Caki2 (cell line): Measurements from ENCODE around the gene EHD1. TPM values are rescaled to one million over a fixed set of nuclear protein-coding genes. Genes with fewer than 3 reads are reported as not detected.
A peak's percentile ranks its signal among the peaks of the same experiment; 100 is the strongest.

ENCODE experiments used
- DNase-seq: peaks from one replicate; pipeline ENCODE4 v3.0.0-alpha.2; 2015; ENCODE audit warnings: low read depth
- in situ Hi-C: cut with HindIII; loops from 2 replicates; pipeline ENCODE4 v1.10.0; 2016; ENCODE audit warnings: low sequenced_read_pairs, low pct_unique_long_range_greater_than_20kb, mixed read lengths
- total RNA-seq: library from RNA; depleted of rRNA; stranded (reverse); fragments of >200 nt; shearing (Covaris generic); gene quantifications from 2 replicates; pipeline ENCODE4 v1.2.3, GENCODE V29; 2014; ENCODE audit warnings: low replicate concordance; rRNA removed

Gene EHD1
- 53.4 and 68.3 TPM in 2 replicates for total RNA-seq

DNA sequence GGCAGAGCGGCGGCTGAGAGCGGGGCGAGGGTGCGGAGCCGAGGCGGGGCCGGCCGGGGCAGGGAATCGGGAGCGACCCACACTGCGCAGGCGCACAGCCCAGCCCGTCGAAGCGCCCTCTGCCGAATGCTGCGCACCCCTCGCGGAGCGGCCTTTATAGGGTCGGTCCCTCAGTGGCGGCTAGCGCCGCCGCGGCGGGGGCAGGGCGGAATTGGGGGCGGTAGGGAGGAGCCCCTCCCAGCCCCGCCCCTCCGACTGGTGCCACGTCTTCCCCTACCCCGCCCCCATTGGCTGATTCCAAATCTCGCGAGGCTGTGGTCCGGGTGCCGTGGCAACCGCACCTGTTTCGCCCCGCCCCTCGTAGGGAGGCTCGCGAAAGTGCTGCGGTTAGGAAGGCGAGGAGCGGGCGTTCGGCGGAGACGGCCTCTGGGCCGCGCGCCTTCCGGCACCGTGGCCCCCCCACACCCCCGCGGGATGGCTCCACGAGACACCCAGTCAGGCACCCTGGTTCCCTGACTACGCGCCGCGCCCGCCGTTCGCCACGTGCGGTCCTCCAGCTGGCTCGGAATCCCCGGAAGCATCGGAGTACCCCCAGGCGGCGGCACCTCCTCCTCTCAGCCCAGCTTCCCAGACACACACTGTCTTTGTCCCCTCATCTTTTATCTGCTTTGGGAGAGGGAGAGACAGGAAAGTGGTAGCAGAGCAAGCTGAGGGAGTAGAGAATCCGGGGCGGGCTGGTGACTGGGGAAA, at the start of gene EHD1:
Gene EHD1, minus strand, starts transcription at position 128 of the 750 bp plus-strand sequence. CDS start 157 bp downstream, outside the sequence.
- in situ Hi-C loops, result no loop called here

GRCh38 chr11:64926689-64927088, 48.3 kb upstream of the EHD1 start:
- in situ Hi-C loops, result no loop called here
- DNase-seq, result no peak

More for the DNA sequence above, at the start of gene EHD1:
- peak; percentile 93 for DNase-seq

GRCh38 chr11:64925536-64926436, 47.4 kb upstream of the EHD1 start:
- in situ Hi-C loops, result no loop called here

GRCh38 chr11:64924910-64925284, 46.5 kb upstream of the EHD1 start:
- DNase-seq, result no peak
- in situ Hi-C loops, result no loop called here

More at GRCh38 chr11:64925536-64926436, 47.4 kb upstream of the EHD1 start:
- no peak for DNase-seq

- DNase-seq, result peak; percentile 83
- in situ Hi-C loops, result no loop called here
Observed at GRCh38 chr11:64923944-64924909, 45.8 kb upstream of the EHD1 start, which contains the start of gene PPP2R5B. TSS of gene PPP2R5B (plus strand) at chr11:64924689. CDS start at chr11:64925735, 1,046 bp downstream.

DNA sequence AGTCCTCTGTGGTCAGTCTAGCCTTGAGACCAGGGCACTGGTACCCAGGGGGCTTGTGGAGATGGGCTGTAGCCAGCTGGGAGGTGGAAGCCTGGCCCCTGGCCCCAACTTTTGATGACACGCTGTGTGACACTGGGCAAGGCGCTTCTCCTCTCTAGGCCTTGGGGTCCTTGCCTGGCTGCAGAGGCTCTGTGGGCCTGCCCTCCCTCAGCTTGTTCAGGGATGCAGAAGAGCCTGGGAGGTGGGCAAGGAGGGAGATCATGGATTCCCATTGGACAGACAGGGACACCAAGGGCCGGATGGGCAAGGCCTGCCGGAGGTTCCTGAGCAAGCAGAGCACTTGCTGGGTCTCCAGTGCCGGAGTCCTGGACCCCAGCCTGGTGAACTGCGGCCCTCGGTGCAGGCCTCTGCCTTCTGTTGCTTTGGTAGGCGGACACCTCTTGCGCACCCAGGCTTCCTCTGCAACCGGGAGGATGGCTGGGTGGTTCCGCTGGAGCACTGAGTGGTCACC, 44.8 kb upstream of the EHD1 start:
- in situ Hi-C loops, result no loop called here
- no peak for DNase-seq

- no peak for DNase-seq
- in situ Hi-C loops, result no loop called here
Observed at GRCh38 chr11:64921384-64921783, 43.0 kb upstream of the EHD1 start.

- in situ Hi-C loops, result no loop called here
Observed at GRCh38 chr11:64920124-64920523, 41.7 kb upstream of the EHD1 start.

GRCh38 chr11:64919627-64920026, 41.2 kb upstream of the EHD1 start:
- in situ Hi-C loops, result no loop called here
- no peak for DNase-seq

More at GRCh38 chr11:64920124-64920523, 41.7 kb upstream of the EHD1 start:
- DNase-seq, result no peak

- in situ Hi-C loops, result no loop called here
- DNase-seq, result no peak
Observed at GRCh38 chr11:64918017-64918416, 39.6 kb upstream of the EHD1 start.

DNA sequence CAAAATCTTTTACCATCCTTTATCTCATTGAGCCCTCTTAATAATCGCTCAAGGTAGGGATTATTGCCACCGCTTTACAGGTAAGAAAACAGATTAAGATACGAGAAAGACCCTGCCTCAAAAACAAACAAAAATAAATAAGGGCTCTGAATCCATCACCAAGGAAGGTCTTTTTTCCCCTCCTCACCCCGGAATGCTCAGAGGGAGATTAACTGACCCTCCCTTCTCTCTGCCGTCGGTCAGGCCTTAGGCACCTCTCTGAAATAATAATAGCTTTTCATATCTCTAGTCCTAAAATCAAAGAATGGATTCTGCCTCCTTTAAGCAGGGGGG, 39.2 kb upstream of the EHD1 start:
- in situ Hi-C loops, result no loop called here
- DNase-seq, result no peak

- in situ Hi-C loops, result no loop called here
- peak; percentile 97 for DNase-seq
Observed at GRCh38 chr11:64916775-64917662, 38.6 kb upstream of the EHD1 start, which contains the start of gene ATG2A. TSS of gene ATG2A (minus strand) at chr11:64917209. CDS start at chr11:64917135, 74 bp downstream.

GRCh38 chr11:64916040-64916774, 37.8 kb upstream of the EHD1 start:
- in situ Hi-C loops, result no loop called here

DNA sequence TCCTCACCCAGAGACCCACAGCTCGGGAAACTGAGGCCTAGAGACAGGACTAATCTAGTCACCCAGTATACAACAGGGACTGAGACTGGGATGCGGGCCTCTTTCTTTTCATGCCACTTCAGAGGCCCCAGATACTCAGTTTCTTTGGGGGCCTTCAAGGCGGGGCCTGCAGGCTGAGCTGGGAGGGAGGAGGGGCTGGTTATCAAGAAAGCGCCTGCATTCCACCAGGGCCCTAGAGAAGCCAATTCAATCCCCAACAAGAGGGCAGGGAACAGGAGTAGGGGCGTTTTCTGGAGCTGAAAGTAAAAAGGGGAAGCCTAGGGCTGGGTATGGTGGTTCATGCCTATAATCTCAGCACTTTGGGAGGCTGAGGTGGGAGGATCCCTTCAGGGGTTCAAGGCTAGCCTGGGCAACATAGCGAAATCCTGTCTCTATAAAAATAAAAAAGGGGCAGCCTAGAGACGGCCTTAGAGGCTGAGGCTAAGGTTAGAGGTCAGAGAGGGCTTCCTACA, 37.0 kb upstream of the EHD1 start:
- in situ Hi-C loops, result no loop called here
- DNase-seq, result no peak

More at GRCh38 chr11:64916040-64916774, 37.8 kb upstream of the EHD1 start:
- DNase-seq, result peak; percentile 39

GRCh38 chr11:64914123-64914522, 35.7 kb upstream of the EHD1 start:
- DNase-seq, result no peak
- in situ Hi-C loops, result no loop called here

DNA sequence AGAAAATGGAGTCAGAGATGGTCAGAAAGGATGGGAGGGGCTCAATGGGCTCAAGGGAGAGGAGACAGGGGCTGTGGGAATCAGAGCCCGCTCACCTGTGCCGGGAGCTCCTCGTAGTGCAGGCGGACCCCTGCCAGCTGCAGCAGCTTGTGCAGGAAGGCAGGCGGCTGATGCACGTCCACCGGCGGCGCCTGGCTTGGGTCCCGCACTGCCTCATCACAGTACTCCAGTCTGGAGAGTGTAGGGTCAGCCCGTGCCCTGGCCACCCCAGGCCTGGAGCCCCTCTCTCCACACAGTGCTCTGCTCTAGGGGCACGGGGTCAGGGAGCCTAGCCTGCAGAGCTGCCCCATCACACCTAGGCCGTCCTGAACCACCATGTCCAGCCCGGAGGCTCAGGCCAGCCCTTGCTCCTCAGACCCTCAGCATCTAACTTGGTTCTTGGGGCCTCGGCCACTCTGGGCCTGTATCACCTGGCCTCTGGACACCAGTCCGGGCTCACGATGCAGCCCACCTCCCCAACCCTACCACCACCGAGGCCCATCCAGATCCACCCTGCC, 34.8 kb upstream of the EHD1 start:
- DNase-seq, result no peak
- in situ Hi-C loops, result no loop called here
